Measurements from ENCODE around the gene SLC30A2. TPM values are rescaled to one million over a fixed set of nuclear protein-coding genes. Genes with fewer than 3 reads are reported as not detected.
A peak's percentile ranks its signal among the peaks of the same experiment; 100 is the strongest.

SLC30A2 gene
- total RNA-seq, 4 donors from 2014 or later, result 0.14 TPM; not detected in 3

- intact Hi-C loops (cut with DNase I; ENCODE audit: low total_unique reads), result loop anchor here (5.0 kb wide), 1 partner anchor 74 kb away; no protein-coding TSS in a partner anchor
- peak overlapping the region in 1 of 4 donors; percentile 20 for H3K4me3 ChIP-seq
- whole genome bisulfite sequencing, 2 donors (ENCODE audit: low coverage in 1 of 2), result 74 to 77% methylated on average over 9 to 15 of the region's 15 CpGs
- in situ Hi-C loops (cut with MboI; ENCODE audit: low pct_ligation_motif_present in 1 of 4, low pct_unique_long_range_greater_than_20kb in 1 of 4, low sequenced_read_pairs in 3 of 4), result no loop called here
- peaks cover 0 to 15% (median 4%) of the 10 kb centered on the region in 4 donors for H3K36me3 ChIP-seq
- peak overlapping the region in 1 of 4 donors; percentile 7 for H3K27ac ChIP-seq
- no peaks in the 10 kb centered on the region for H3K4me1 ChIP-seq
- no peaks in the 10 kb centered on the region for H3K27me3 ChIP-seq
- TF ChIP-seq EP300 (IDR thresholded peaks at IDR 0.05; ENCODE audit: low read depth) (no peak), POLR2AphosphoS5 (IDR thresholded peaks at IDR 0.05) (no peak), CTCF (IDR thresholded peaks at IDR 0.05) (no peak), POLR2A (IDR thresholded peaks at IDR 0.05) (no peak)
- DNase-seq, result no peak
- H3K9me3 ChIP-seq, result no peaks in the 10 kb centered on the region
Observed at GRCh38 chr1:25990702-25991395, 55.1 kb downstream of the SLC30A2 start.

- no peak for TF ChIP-seq CTCF (IDR thresholded peaks at IDR 0.05)
- WGBS, 2 donors (ENCODE audit: low coverage in 1 of 2), result 80 to 82% methylated on average over 5 to 6 of the region's 6 CpGs
- Histone ChIP-seq H3K4me1 (no peaks in the 10 kb centered on the region), H3K4me3 (peak overlapping the region in 1 of 4 donors; percentile 20), H3K27me3 (no peaks in the 10 kb centered on the region), H3K27ac (peak overlapping the region in 1 of 4 donors; percentile 7), H3K9me3 (no peaks in the 10 kb centered on the region), H3K36me3 (peaks cover 0 to 15% (median 4%) of the 10 kb centered on the region in 4 donors)
- no peak for DNase-seq
- intact Hi-C loops (cut with DNase I; ENCODE audit: low total_unique reads), result loop anchor here (5.0 kb wide), 1 partner anchor 73 kb away; no protein-coding TSS in a partner anchor
- in situ Hi-C loops (cut with MboI; ENCODE audit: low pct_ligation_motif_present in 1 of 4, low pct_unique_long_range_greater_than_20kb in 1 of 4, low sequenced_read_pairs in 3 of 4), result no loop called here
Observed at GRCh38 chr1:25990251-25990650, 55.7 kb downstream of the SLC30A2 start.

- H3K4me1 ChIP-seq, result no peaks in the 10 kb centered on the region
- H3K9me3 ChIP-seq, result no peaks in the 10 kb centered on the region
- no peak for DNase-seq
- intact Hi-C loops (cut with DNase I; ENCODE audit: low total_unique reads), result loop anchor here (5.0 kb wide), 1 partner anchor 72 kb away; no protein-coding TSS in a partner anchor
- in situ Hi-C loops (cut with MboI; ENCODE audit: low pct_ligation_motif_present in 1 of 4, low pct_unique_long_range_greater_than_20kb in 1 of 4, low sequenced_read_pairs in 3 of 4), result no loop called here
- 60 to 85% methylated on average over 1 to 11 of the region's 11 CpGs for WGBS, 2 donors (ENCODE audit: low coverage in 1 of 2)
- no peaks in the 10 kb centered on the region for H3K27me3 ChIP-seq
- no peak for TF ChIP-seq CTCF (IDR thresholded peaks at IDR 0.05)
- peak overlapping the region in 1 of 4 donors; percentile 7 for H3K27ac ChIP-seq
- no peak overlapping the region for H3K4me3 ChIP-seq
- peaks cover 0 to 15% (median 4%) of the 10 kb centered on the region in 4 donors for H3K36me3 ChIP-seq
Observed at GRCh38 chr1:25989440-25990234, 56.3 kb downstream of the SLC30A2 start.

- intact Hi-C loops (cut with DNase I; ENCODE audit: low total_unique reads) (no loop called here), in situ Hi-C loops (cut with MboI; ENCODE audit: low pct_ligation_motif_present in 1 of 4, low pct_unique_long_range_greater_than_20kb in 1 of 4, low sequenced_read_pairs in 3 of 4) (no loop called here)
- no peak overlapping the region for H3K27ac ChIP-seq
- no peaks in the 10 kb centered on the region for H3K4me1 ChIP-seq
- H3K9me3 ChIP-seq, result no peaks in the 10 kb centered on the region
- WGBS, 2 donors (ENCODE audit: low coverage in 1 of 2), result 93 to 100% methylated on average over 1 to 2 of the region's 2 CpGs
- TF ChIP-seq EP300 (IDR thresholded peaks at IDR 0.05; ENCODE audit: low read depth) (no peak), POLR2AphosphoS5 (IDR thresholded peaks at IDR 0.05) (no peak), POLR2A (IDR thresholded peaks at IDR 0.05) (no peak), CTCF (IDR thresholded peaks at IDR 0.05) (no peak)
- peaks cover 0 to 31% (median 9%) of the 10 kb centered on the region in 4 donors for H3K36me3 ChIP-seq
- H3K4me3 ChIP-seq, result no peak overlapping the region
- no peak for DNase-seq
- no peaks in the 10 kb centered on the region for H3K27me3 ChIP-seq
Observed at GRCh38 chr1:25987951-25988350, 58.0 kb downstream of the SLC30A2 start.

Data from transverse colon (tissue), 4 donors.